OCI-LY1 (cell line): ENCODE results near the gene LIPC.

Experiments used
- H2AFZ ChIP-seq: fragments of 200-600 bp; sonication (generic), shearing (Covaris generic); 2 replicates; pipeline ENCODE4 v1.6.0; 2014; ENCODE audit warnings: antibody characterized with exemption, mild to moderate bottlenecking, low read length
- H3F3A ChIP-seq: fragments of 200-600 bp; sonication (generic), shearing (Covaris generic); 2 replicates; pipeline ENCODE4 v1.6.0; 2014; ENCODE audit warnings: mild to moderate bottlenecking, antibody characterized with exemption, low read length, moderate library complexity; ENCODE audit not compliant: insufficient read depth
- H3K27ac ChIP-seq: fragments of 200-600 bp; sonication (generic); 2 replicates; pipeline ENCODE4 v1.5.1; 2014; ENCODE audit warnings: low read length, mixed run types, mild to moderate bottlenecking, low read depth; ENCODE audit not compliant: poor library complexity, severe bottlenecking
- H3K27me3 ChIP-seq: fragments of 200-600 bp; sonication (generic); 2 replicates; pipeline ENCODE4 v1.6.0; 2014; ENCODE audit warnings: antibody characterized with exemption, mild to moderate bottlenecking, low read length, moderate library complexity; ENCODE audit not compliant: insufficient read depth
- H3K36me3 ChIP-seq: fragments of 200-600 bp; sonication (generic); 2 replicates; pipeline ENCODE4 v1.6.1; 2014; ENCODE audit warnings: mild to moderate bottlenecking, antibody characterized with exemption, low read length, moderate library complexity, mixed read lengths; ENCODE audit not compliant: insufficient read depth
- H3K4me1 ChIP-seq: fragments of 200-600 bp; sonication (generic); 2 replicates; pipeline ENCODE4 v1.5.1; 2014; ENCODE audit warnings: mild to moderate bottlenecking, low read length, moderate library complexity; ENCODE audit not compliant: insufficient read depth, severe bottlenecking
- H3K4me2 ChIP-seq: fragments of 200-600 bp; sonication (generic), shearing (Covaris generic); 2 replicates; pipeline ENCODE4 v1.6.1; 2014; ENCODE audit warnings: low read length
- H3K4me3 ChIP-seq: fragments of 200-600 bp; sonication (generic); 2 replicates; pipeline ENCODE4 v1.5.1; 2014; ENCODE audit warnings: low read length, low read depth, mild to moderate bottlenecking, mixed read lengths; ENCODE audit not compliant: poor library complexity, severe bottlenecking
- H3K79me2 ChIP-seq: fragments of 200-600 bp; shearing (Covaris generic); 2 replicates; pipeline ENCODE4 v1.6.1; 2016; ENCODE audit warnings: mixed run types, low read length, mixed read lengths; ENCODE audit not compliant: insufficient read depth
- H3K9ac ChIP-seq: fragments of 200-600 bp; sonication (generic), shearing (Covaris generic); 2 replicates; pipeline ENCODE4 v1.6.1; 2014; ENCODE audit warnings: mild to moderate bottlenecking, low read length, mixed read lengths
- H3K9me2 ChIP-seq: fragments of 200-600 bp; sonication (generic), shearing (Covaris generic); 2 replicates; pipeline ENCODE4 v1.6.1; 2014; ENCODE audit warnings: low read depth, mild to moderate bottlenecking, low read length, mixed read lengths
- H3K9me3 ChIP-seq: fragments of 200-600 bp; shearing (Covaris generic); 2 replicates; pipeline ENCODE4 v1.6.1; 2014; ENCODE audit warnings: low read length, mixed read lengths
- H4K20me1 ChIP-seq: fragments of 200-600 bp; sonication (generic), shearing (Covaris generic); 2 replicates; pipeline ENCODE4 v1.6.0; 2016; ENCODE audit warnings: mild to moderate bottlenecking, low read length; ENCODE audit not compliant: insufficient read depth
- CTCF ChIP-seq: fragments of 200-600 bp; sonication (generic), shearing (Covaris generic); IDR thresholded peaks from 2 replicates; pipeline ENCODE4 v1.5.1; 2017; ENCODE audit warnings: mild to moderate bottlenecking, antibody characterized with exemption, low read length, moderate library complexity, mixed read lengths
- EZH2 ChIP-seq: fragments of 200-600 bp; sonication (generic), shearing (Covaris generic); IDR thresholded peaks from 2 replicates; pipeline ENCODE4 v1.8.0; 2017; ENCODE audit warnings: borderline replicate concordance, mixed run types, mild to moderate bottlenecking, antibody characterized with exemption, low read length, moderate library complexity, mixed read lengths

Gene LIPC

DNA sequence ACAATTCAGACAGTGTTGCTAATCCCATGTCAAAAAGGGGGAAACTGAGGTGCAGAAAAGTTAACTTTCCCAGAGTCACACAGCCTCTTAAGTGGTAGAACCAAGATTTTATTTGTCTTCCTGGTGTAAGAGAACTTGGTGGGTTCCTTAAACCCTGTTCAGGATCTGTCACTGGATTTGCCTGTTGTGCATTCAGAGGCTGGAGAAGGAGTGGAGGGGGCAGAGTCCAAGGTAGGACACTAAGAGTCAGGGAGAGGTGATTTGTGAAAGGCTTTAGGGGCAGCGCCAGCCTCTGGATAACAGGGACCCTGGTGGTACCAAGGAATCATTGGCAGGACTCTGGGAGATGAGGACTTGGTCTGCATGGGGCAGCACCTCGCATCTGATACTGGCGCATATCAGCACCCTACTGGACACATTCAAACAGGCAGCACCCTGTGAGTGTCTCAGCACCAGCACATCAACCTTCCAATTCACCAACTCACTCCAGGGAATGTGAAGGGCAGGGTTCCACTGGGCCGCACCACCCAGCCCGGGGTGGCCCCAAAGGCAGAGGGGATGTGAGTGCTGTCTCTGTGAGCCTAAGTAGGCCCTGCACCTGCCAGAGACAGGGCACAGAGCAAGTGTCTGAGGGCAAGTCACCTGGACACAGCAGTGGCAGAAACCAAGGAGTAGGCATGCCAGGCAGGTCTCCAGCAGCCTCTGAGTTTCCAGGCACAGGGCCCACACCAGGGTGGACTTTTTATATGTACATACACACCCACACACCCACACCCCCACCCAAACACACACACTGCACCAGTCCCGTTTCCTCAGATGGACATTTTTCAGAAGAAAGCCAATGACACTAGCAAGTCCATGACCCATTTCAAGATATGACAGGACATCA lies 71.6 kb downstream of the LIPC start:
- no peak overlapping the region for H3K4me2 ChIP-seq
- H3K9ac ChIP-seq: no peak overlapping the region
- no peak for TF ChIP-seq EZH2
- TF ChIP-seq CTCF: no peak
- no peaks in the 10 kb centered on the region for H3K27me3 ChIP-seq
- H3K4me3 ChIP-seq: no peak overlapping the region
- H2AFZ ChIP-seq: no peak overlapping the region
- H3K9me2 ChIP-seq: no peaks in the 10 kb centered on the region
- no peaks in the 10 kb centered on the region for H3F3A ChIP-seq
- H3K9me3 ChIP-seq: no peaks in the 10 kb centered on the region
- H4K20me1 ChIP-seq: no peaks in the 10 kb centered on the region
- no peaks in the 10 kb centered on the region for H3K79me2 ChIP-seq
- no peak overlapping the region for H3K27ac ChIP-seq
- no peaks in the 10 kb centered on the region for H3K36me3 ChIP-seq
- H3K4me1 ChIP-seq: peaks cover 26% of the 10 kb centered on the region

- Histone ChIP-seq H3K9me2 (no peaks in the 10 kb centered on the region), H3K79me2 (no peaks in the 10 kb centered on the region), H3K9ac (no peak overlapping the region), H3K4me2 (no peak overlapping the region), H3K27ac (no peak overlapping the region), H3K36me3 (no peaks in the 10 kb centered on the region), H3K27me3 (no peaks in the 10 kb centered on the region), H3K4me3 (no peak overlapping the region), H2AFZ (no peak overlapping the region), H4K20me1 (no peaks in the 10 kb centered on the region), H3F3A (no peaks in the 10 kb centered on the region), H3K4me1 (peaks cover 26% of the 10 kb centered on the region), H3K9me3 (no peaks in the 10 kb centered on the region)
- TF ChIP-seq CTCF (no peak), EZH2 (no peak)
Observed at GRCh38 chr15:58504674-58505234, 73.0 kb downstream of the LIPC start.

GRCh38 chr15:58505581-58505980 lies 73.8 kb downstream of the LIPC start:
- peaks cover 26% of the 10 kb centered on the region for H3K4me1 ChIP-seq

More at GRCh38 chr15:58505581-58505980, 73.8 kb downstream of the LIPC start:
- TF ChIP-seq EZH2: no peak
- TF ChIP-seq CTCF: no peak
- Histone ChIP-seq H3K9me3 (no peaks in the 10 kb centered on the region), H3K9me2 (no peaks in the 10 kb centered on the region), H3K4me2 (no peak overlapping the region), H3K27me3 (no peaks in the 10 kb centered on the region), H3F3A (no peaks in the 10 kb centered on the region), H3K79me2 (no peaks in the 10 kb centered on the region), H2AFZ (no peak overlapping the region), H3K36me3 (no peaks in the 10 kb centered on the region), H3K4me3 (no peak overlapping the region), H4K20me1 (no peaks in the 10 kb centered on the region), H3K27ac (no peak overlapping the region), H3K9ac (no peak overlapping the region)
